Loucy (cell line): ENCODE results near the gene TRIM51.

Experiments used
- CTCF ChIP-seq: fragments of 200-600 bp; sonication (generic); conservative IDR thresholded peaks from 2 replicates; pipeline ENCODE4 v1.5.1; 2014; ENCODE audit warnings: mild to moderate bottlenecking, antibody characterized with exemption, low read length
- EZH2phosphoT487 ChIP-seq: fragments of 200-600 bp; IDR thresholded peaks from 2 replicates; pipeline ENCODE4 v1.6.1; 2018; ENCODE audit warnings: antibody characterized with exemption, mild to moderate bottlenecking, moderate library complexity, borderline replicate concordance

- TF ChIP-seq CTCF (no peak), EZH2phosphoT487 (no peak)
These were observed 53.2 kb downstream of the TRIM51 start, which contains the start of gene OR5I1 for GRCh38 chr11:55936300-55936699.
